ENCODE results near the gene MANF. TPM values are rescaled to one million over a fixed set of nuclear protein-coding genes. Genes with fewer than 3 reads are reported as not detected.
"Not testable (repeated sequence)": the region's sequence is repeated elsewhere in the genome, so short reads cannot be mapped to it uniquely, and the experiment has no call there.

MANF gene
- total and polyA plus RNA-seq, 2 donors, result 60.7 to 84.5 TPM

DNA sequence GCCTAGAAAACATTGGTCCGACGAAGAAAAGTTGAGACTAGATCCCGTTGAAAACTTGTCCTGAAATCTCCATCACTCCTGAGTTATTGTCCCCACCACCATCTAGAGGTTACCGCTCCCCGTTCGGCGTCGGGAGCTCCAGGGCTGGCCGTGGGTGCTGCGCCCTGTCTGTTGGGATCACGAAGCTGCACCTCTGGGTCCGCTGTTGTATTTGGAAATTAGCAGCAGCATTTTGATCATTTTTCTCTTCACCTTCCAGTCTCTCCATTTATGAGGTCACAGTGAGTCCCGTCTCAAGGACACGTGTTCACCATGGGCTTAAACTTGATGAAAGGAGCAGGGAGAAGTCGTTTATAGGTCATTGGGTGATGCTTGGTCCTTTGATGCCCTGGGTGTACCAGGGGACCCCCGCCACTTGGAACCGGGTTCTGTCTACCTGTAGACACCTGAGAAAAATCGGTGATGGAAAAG lies 565 bp downstream of the MANF start:
- Histone ChIP-seq H3K4me1 (ENCODE audit: control insufficient read depth in 2 of 2, insufficient read depth in 2 of 2, low read length in 2 of 2) (peaks cover 28 to 51% of the 10 kb centered on the region in 2 donors), H3K27ac (ENCODE audit: low read depth in 1 of 2, low read length in 1 of 2) (peak overlapping the region; percentile 38 to 92), H3K4me3 (ENCODE audit: low read length in 2 of 2) (peak overlapping the region; percentile 93 to 98), H3K9me3 (ENCODE audit: control insufficient read depth in 2 of 2, insufficient read depth in 1 of 2, low read length in 1 of 2) (peaks cover 0 to 2% of the 10 kb centered on the region in 2 donors), H3K27me3 (ENCODE audit: control insufficient read depth in 2 of 2, insufficient read depth in 1 of 2, low read length in 1 of 2) (no peaks in the 10 kb centered on the region), H3K36me3 (ENCODE audit: control insufficient read depth in 2 of 2, insufficient read depth in 2 of 2, low read length in 1 of 2) (peaks cover 19 to 32% of the 10 kb centered on the region in 2 donors)
- WGBS, result 7% methylated on average over 18 of the region's 18 CpGs
- peak in 1 of 9 donors; percentile 31 for DNase-seq (ENCODE audit: low read depth in 6 of 9, low spot score in 9 of 9)

- Histone ChIP-seq H3K27ac (ENCODE audit: low read depth in 1 of 2, low read length in 1 of 2) (peak overlapping the region in 1 of 2 donors; percentile 38), H3K36me3 (ENCODE audit: control insufficient read depth in 2 of 2, insufficient read depth in 2 of 2, low read length in 1 of 2) (peaks cover 19 to 32% of the 10 kb centered on the region in 2 donors)
- WGBS, result 68% methylated on average over 8 of the region's 8 CpGs
These were observed 1.2 kb downstream of the MANF start for GRCh38 chr3:51386159-51386851.

DNA sequence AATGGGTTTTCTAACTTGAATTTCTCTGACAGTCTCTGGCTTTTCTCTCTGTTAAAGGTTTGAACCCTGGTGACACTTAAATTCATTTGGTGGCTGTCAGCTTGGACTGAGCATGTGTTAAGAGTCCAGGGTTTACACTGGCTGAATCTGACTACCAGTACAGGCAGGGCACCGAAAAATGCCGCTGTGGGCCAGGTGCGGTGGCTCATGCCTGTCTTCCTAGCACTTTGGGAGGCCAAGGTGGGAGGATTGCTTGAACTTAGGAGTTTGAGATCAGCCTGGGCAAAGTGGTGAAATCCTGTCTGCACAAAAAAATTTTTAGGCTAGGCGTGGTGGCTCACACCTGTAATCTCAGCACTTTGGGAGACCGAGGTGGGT lies 1.8 kb downstream of the MANF start:
- Histone ChIP-seq H3K27me3 (ENCODE audit: control insufficient read depth in 2 of 2, insufficient read depth in 1 of 2, low read length in 1 of 2) (no peaks in the 10 kb centered on the region), H3K36me3 (ENCODE audit: control insufficient read depth in 2 of 2, insufficient read depth in 2 of 2, low read length in 1 of 2) (peaks cover 19 to 32% of the 10 kb centered on the region in 2 donors), H3K9me3 (ENCODE audit: control insufficient read depth in 2 of 2, insufficient read depth in 1 of 2, low read length in 1 of 2) (peaks cover 0 to 4% of the 10 kb centered on the region in 2 donors), H3K27ac (ENCODE audit: low read depth in 1 of 2, low read length in 1 of 2) (no peak overlapping the region), H3K4me3 (ENCODE audit: low read length in 2 of 2) (peak overlapping the region; percentile 93 to 98), H3K4me1 (ENCODE audit: control insufficient read depth in 2 of 2, insufficient read depth in 2 of 2, low read length in 2 of 2) (peaks cover 30 to 54% of the 10 kb centered on the region in 2 donors)
- DNase-seq (ENCODE audit: low read depth in 6 of 9, low spot score in 9 of 9), result no peak
- WGBS, result 98% methylated on average over 5 of the region's 5 CpGs

More at GRCh38 chr3:51386159-51386851, 1.2 kb downstream of the MANF start:
- peak overlapping the region; percentile 93 to 98 for H3K4me3 ChIP-seq (ENCODE audit: low read length in 2 of 2)
- no peak for DNase-seq (ENCODE audit: low read depth in 6 of 9, low spot score in 9 of 9)
- peaks cover 30 to 54% of the 10 kb centered on the region in 2 donors for H3K4me1 ChIP-seq (ENCODE audit: control insufficient read depth in 2 of 2, insufficient read depth in 2 of 2, low read length in 2 of 2)
- H3K9me3 ChIP-seq (ENCODE audit: control insufficient read depth in 2 of 2, insufficient read depth in 1 of 2, low read length in 1 of 2), result peaks cover 0 to 4% of the 10 kb centered on the region in 2 donors
- H3K27me3 ChIP-seq (ENCODE audit: control insufficient read depth in 2 of 2, insufficient read depth in 1 of 2, low read length in 1 of 2), result no peaks in the 10 kb centered on the region

GRCh38 chr3:51387281-51387680 lies 2.2 kb downstream of the MANF start:
- WGBS, result 95% methylated on average over 6 of the region's 6 CpGs
- DNase-seq (ENCODE audit: low read depth in 6 of 9, low spot score in 9 of 9); H3K27ac ChIP-seq (ENCODE audit: low read depth in 1 of 2, low read length in 1 of 2); H3K4me3 ChIP-seq (ENCODE audit: low read length in 2 of 2); H3K27me3 ChIP-seq (ENCODE audit: control insufficient read depth in 2 of 2, insufficient read depth in 1 of 2, low read length in 1 of 2); H3K9me3 ChIP-seq (ENCODE audit: control insufficient read depth in 2 of 2, insufficient read depth in 1 of 2, low read length in 1 of 2): not testable (repeated sequence)
- Histone ChIP-seq H3K36me3 (ENCODE audit: control insufficient read depth in 2 of 2, insufficient read depth in 2 of 2, low read length in 1 of 2) (peaks cover 22 to 34% of the 10 kb centered on the region in 2 donors), H3K4me1 (ENCODE audit: control insufficient read depth in 2 of 2, insufficient read depth in 2 of 2, low read length in 2 of 2) (peaks cover 34 to 56% of the 10 kb centered on the region in 2 donors)

DNA sequence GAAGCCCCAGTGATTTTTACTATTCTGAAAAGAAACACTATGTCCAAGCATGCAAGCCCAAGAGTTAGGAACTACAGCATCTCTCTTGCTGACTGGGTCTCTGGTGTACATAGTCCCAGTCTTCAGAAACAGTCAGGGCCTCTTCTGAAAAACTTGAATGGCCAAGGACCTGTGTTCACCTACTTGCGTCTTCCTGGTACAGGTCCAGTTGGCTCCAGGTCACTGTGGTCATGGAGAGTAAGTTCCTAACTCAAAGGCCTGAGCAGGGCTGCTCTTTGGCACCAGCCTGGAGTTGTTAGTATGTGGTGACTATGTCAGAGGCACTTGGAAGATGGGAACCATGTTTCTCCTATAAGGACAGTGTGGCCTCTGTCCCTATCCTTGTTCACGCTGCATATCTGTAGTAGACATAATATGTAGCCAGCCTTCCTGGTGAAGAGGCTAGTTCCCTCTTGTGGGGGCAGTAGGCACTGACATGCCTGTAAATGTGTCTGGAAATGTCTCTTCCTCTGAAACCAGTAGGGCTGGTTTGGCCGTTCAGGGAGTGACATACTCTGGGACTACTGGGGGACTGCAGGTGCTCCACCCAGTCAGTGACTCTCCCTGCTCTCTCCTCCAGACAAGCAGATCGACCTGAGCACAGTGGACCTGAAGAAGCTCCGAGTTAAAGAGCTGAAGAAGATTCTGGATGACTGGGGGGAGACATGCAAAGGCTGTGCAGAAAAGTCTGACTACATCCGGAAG lies 3.4 kb downstream of the MANF start:
- Histone ChIP-seq H3K27ac (ENCODE audit: low read depth in 1 of 2, low read length in 1 of 2) (no peak overlapping the region), H3K4me1 (ENCODE audit: control insufficient read depth in 2 of 2, insufficient read depth in 2 of 2, low read length in 2 of 2) (peaks cover 40 to 63% of the 10 kb centered on the region in 2 donors), H3K4me3 (ENCODE audit: low read length in 2 of 2) (no peak overlapping the region), H3K36me3 (ENCODE audit: control insufficient read depth in 2 of 2, insufficient read depth in 2 of 2, low read length in 1 of 2) (peaks cover 33 to 45% of the 10 kb centered on the region in 2 donors), H3K9me3 (ENCODE audit: control insufficient read depth in 2 of 2, insufficient read depth in 1 of 2, low read length in 1 of 2) (peaks cover 2 to 16% of the 10 kb centered on the region in 2 donors), H3K27me3 (ENCODE audit: control insufficient read depth in 2 of 2, insufficient read depth in 1 of 2, low read length in 1 of 2) (no peaks in the 10 kb centered on the region)
- no peak for DNase-seq (ENCODE audit: low read depth in 6 of 9, low spot score in 9 of 9)
- 95% methylated on average over 6 of the region's 6 CpGs for WGBS

- Histone ChIP-seq H3K27me3 (ENCODE audit: control insufficient read depth in 2 of 2, insufficient read depth in 1 of 2, low read length in 1 of 2) (no peaks in the 10 kb centered on the region), H3K4me1 (ENCODE audit: control insufficient read depth in 2 of 2, insufficient read depth in 2 of 2, low read length in 2 of 2) (peaks cover 41 to 63% of the 10 kb centered on the region in 2 donors), H3K36me3 (ENCODE audit: control insufficient read depth in 2 of 2, insufficient read depth in 2 of 2, low read length in 1 of 2) (peaks cover 44 to 56% of the 10 kb centered on the region in 2 donors), H3K4me3 (ENCODE audit: low read length in 2 of 2) (no peak overlapping the region), H3K27ac (ENCODE audit: low read depth in 1 of 2, low read length in 1 of 2) (peak overlapping the region in 1 of 2 donors; percentile 4), H3K9me3 (ENCODE audit: control insufficient read depth in 2 of 2, insufficient read depth in 1 of 2, low read length in 1 of 2) (peaks cover 2 to 16% of the 10 kb centered on the region in 2 donors)
- peak in 2 of 9 donors; percentile 62 to 64 for DNase-seq (ENCODE audit: low read depth in 6 of 9, low spot score in 9 of 9)
- 87% methylated on average over 6 of the region's 6 CpGs for WGBS
These were observed 4.5 kb downstream of the MANF start for GRCh38 chr3:51389423-51390183.

DNA sequence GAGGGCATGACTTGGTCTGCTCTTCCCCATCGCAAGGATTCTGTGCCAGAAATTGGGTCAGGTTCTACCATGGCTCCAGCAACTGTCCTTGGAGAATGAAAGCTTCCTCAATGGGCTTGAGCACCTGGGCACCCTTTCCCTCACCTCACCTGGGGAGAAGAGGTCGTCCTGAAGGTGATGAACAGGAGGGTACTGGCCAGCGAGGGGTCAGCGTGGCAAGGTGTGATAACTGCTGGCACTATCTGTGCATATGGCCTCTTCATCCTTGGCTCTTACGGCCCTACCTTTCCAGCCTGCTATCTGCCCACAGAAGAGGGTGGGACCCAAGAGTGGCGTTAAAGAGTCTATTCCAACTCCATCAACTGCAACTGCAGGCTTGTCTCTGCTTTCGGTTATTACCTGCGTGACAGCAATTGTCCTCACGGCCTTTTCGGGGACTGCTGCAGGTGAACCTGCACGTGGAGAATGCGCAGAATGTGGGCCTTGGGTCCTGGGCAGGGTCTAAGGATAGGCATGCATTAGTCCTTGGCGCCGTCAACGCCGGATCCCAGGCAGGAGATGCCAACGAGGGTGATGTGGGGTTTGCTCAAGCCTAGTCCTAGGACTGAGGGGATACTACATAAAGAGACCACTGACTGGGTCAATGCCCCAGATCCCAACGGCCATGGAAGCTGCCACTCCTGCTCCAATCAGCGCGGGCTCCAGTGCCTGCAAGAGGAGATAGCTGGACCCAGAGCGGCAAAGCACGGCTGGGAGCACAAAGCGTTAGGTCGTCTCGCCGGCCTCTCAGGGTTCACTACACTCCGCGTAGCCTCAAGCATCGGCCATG lies 5.4 kb downstream of the MANF start:
- Histone ChIP-seq H3K4me3 (ENCODE audit: low read length in 2 of 2) (peak overlapping the region; percentile 39 to 96), H3K9me3 (ENCODE audit: control insufficient read depth in 2 of 2, insufficient read depth in 1 of 2, low read length in 1 of 2) (peaks cover 2 to 16% of the 10 kb centered on the region in 2 donors), H3K4me1 (ENCODE audit: control insufficient read depth in 2 of 2, insufficient read depth in 2 of 2, low read length in 2 of 2) (peaks cover 41 to 63% of the 10 kb centered on the region in 2 donors), H3K27ac (ENCODE audit: low read depth in 1 of 2, low read length in 1 of 2) (peak overlapping the region; percentile 49 to 98), H3K36me3 (ENCODE audit: control insufficient read depth in 2 of 2, insufficient read depth in 2 of 2, low read length in 1 of 2) (peaks cover 53 to 65% of the 10 kb centered on the region in 2 donors), H3K27me3 (ENCODE audit: control insufficient read depth in 2 of 2, insufficient read depth in 1 of 2, low read length in 1 of 2) (no peaks in the 10 kb centered on the region)
- DNase-seq (ENCODE audit: low read depth in 6 of 9, low spot score in 9 of 9), result no peak
- WGBS, result 46% methylated on average over 29 of the region's 29 CpGs

GRCh38 chr3:51391075-51391565 lies 6.0 kb downstream of the MANF start, which contains the start of gene RBM15B:
Gene RBM15B (plus strand): TSS chr3:51391285. CDS start chr3:51391400, 115 bp downstream.
- peak; percentile 77 to 97 (median 90) for DNase-seq (ENCODE audit: low read depth in 6 of 9, low spot score in 9 of 9)
- Histone ChIP-seq H3K4me1 (ENCODE audit: control insufficient read depth in 2 of 2, insufficient read depth in 2 of 2, low read length in 2 of 2) (peaks cover 36 to 56% of the 10 kb centered on the region in 2 donors), H3K27me3 (ENCODE audit: control insufficient read depth in 2 of 2, insufficient read depth in 1 of 2, low read length in 1 of 2) (no peaks in the 10 kb centered on the region), H3K27ac (ENCODE audit: low read depth in 1 of 2, low read length in 1 of 2) (peak within 1 kb of the TSS; percentile 85 to 98), H3K4me3 (ENCODE audit: low read length in 2 of 2) (peak within 1 kb of the TSS; percentile 72 to 96), H3K36me3 (ENCODE audit: control insufficient read depth in 2 of 2, insufficient read depth in 2 of 2, low read length in 1 of 2) (peaks cover 59 to 71% of the 10 kb centered on the region in 2 donors), H3K9me3 (ENCODE audit: control insufficient read depth in 2 of 2, insufficient read depth in 1 of 2, low read length in 1 of 2) (peaks cover 2 to 16% of the 10 kb centered on the region in 2 donors)
- under 1% methylated on average over 83 of the region's 83 CpGs for WGBS

All from thymus (tissue), 11 donors.